ENCODE results near the gene UMAD1. TPM values are rescaled to one million over a fixed set of nuclear protein-coding genes. Genes with fewer than 3 reads are reported as not detected.

UMAD1 gene
- total RNA-seq, 1 donor from 2014 or later = 6.9 TPM

- Histone ChIP-seq H3K27ac (peak overlapping the region; percentile 49), H3K36me3 (no peaks in the 10 kb centered on the region), H3K27me3 (no peaks in the 10 kb centered on the region), H3K4me1 (peaks cover 27% of the 10 kb centered on the region), H3K4me3 (peak overlapping the region in 1 of 2 donors; percentile 2), H3K9me3 (no peaks in the 10 kb centered on the region)
- no peak for DNase-seq (ENCODE audit: extremely low spot score in 2 of 2)
- TF ChIP-seq POLR2AphosphoS5 (IDR thresholded peaks at IDR 0.05; ENCODE audit: insufficient read depth in 1 of 2, low read depth in 1 of 2) (peak in 1 of 2 donors; percentile 69), CTCF (IDR thresholded peaks at IDR 0.05) (peak; percentile 27 to 62 (median 47)), POLR2A (IDR thresholded peaks at IDR 0.05) (no peak)
- intact Hi-C loops (cut with DNase I) = no loop called here
Observed at GRCh38 chr7:7681191-7681935, 40.8 kb downstream of the UMAD1 start.

- H3K4me3 ChIP-seq = no peak overlapping the region
- peak overlapping the region; percentile 49 for H3K27ac ChIP-seq
- H3K27me3 ChIP-seq = no peaks in the 10 kb centered on the region
- intact Hi-C loops (cut with DNase I) = no loop called here
- no peaks in the 10 kb centered on the region for H3K9me3 ChIP-seq
- no peaks in the 10 kb centered on the region for H3K36me3 ChIP-seq
- DNase-seq (ENCODE audit: extremely low spot score in 2 of 2) = no peak
- H3K4me1 ChIP-seq = peaks cover 27% of the 10 kb centered on the region
- no peak for TF ChIP-seq CTCF (IDR thresholded peaks at IDR 0.05)
- TF ChIP-seq POLR2AphosphoS5 (IDR thresholded peaks at IDR 0.05; ENCODE audit: insufficient read depth in 1 of 2, low read depth in 1 of 2) = no peak
Observed at GRCh38 chr7:7681936-7682329, 41.4 kb downstream of the UMAD1 start.

GRCh38 chr7:7682861-7683260 is 42.3 kb downstream of the UMAD1 start:
- no peak overlapping the region for H3K4me3 ChIP-seq
- no peaks in the 10 kb centered on the region for H3K36me3 ChIP-seq
- no peak for TF ChIP-seq POLR2A (IDR thresholded peaks at IDR 0.05)
- TF ChIP-seq POLR2AphosphoS5 (IDR thresholded peaks at IDR 0.05; ENCODE audit: insufficient read depth in 1 of 2, low read depth in 1 of 2) = no peak
- TF ChIP-seq CTCF (IDR thresholded peaks at IDR 0.05) = no peak
- no peaks in the 10 kb centered on the region for H3K9me3 ChIP-seq
- intact Hi-C loops (cut with DNase I) = no loop called here
- H3K27ac ChIP-seq = no peak overlapping the region
- H3K4me1 ChIP-seq = peaks cover 27% of the 10 kb centered on the region
- no peaks in the 10 kb centered on the region for H3K27me3 ChIP-seq
- no peak for DNase-seq (ENCODE audit: extremely low spot score in 2 of 2)

- no peak overlapping the region for H3K4me3 ChIP-seq
- TF ChIP-seq CTCF (IDR thresholded peaks at IDR 0.05) = no peak
- no peak for DNase-seq (ENCODE audit: extremely low spot score in 2 of 2)
- intact Hi-C loops (cut with DNase I) = no loop called here
- peaks cover 14% of the 10 kb centered on the region for H3K4me1 ChIP-seq
- no peak overlapping the region for H3K27ac ChIP-seq
- no peaks in the 10 kb centered on the region for H3K36me3 ChIP-seq
- no peaks in the 10 kb centered on the region for H3K27me3 ChIP-seq
- H3K9me3 ChIP-seq = no peaks in the 10 kb centered on the region
Observed at GRCh38 chr7:7686811-7687508, 46.4 kb downstream of the UMAD1 start.

DNA sequence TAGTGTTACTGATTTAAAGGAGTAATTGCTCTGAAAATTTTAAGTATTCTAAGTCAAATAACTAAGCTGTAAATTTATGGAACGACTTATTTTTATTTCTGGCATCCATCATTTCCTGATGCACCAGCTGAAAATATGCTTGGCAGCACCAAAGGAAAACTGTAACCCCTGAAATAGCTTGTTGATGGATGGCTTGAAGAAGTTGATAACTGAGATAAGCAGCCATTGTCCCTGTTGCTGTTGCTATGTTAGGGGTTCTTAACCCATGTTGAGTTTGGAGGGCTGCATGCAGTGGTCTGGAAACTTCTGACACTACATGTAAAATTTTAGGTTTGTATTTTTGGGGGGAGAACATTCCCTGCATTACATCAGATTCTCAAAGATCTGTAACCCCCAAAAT is 47.2 kb downstream of the UMAD1 start:
- H3K36me3 ChIP-seq = no peaks in the 10 kb centered on the region
- no peaks in the 10 kb centered on the region for H3K27me3 ChIP-seq
- TF ChIP-seq POLR2A (IDR thresholded peaks at IDR 0.05) (no peak), POLR2AphosphoS5 (IDR thresholded peaks at IDR 0.05; ENCODE audit: insufficient read depth in 1 of 2, low read depth in 1 of 2) (no peak), CTCF (IDR thresholded peaks at IDR 0.05) (no peak)
- no peak overlapping the region for H3K27ac ChIP-seq
- H3K4me1 ChIP-seq = peaks cover 6% of the 10 kb centered on the region
- no peaks in the 10 kb centered on the region for H3K9me3 ChIP-seq
- no peak overlapping the region for H3K4me3 ChIP-seq
- intact Hi-C loops (cut with DNase I) = no loop called here
- no peak for DNase-seq (ENCODE audit: extremely low spot score in 2 of 2)

All from vagina (tissue), 2 donors.